Esophagus muscularis mucosa (tissue), 4 donors: ENCODE measurements around the gene CLEC18A. TPM values are rescaled to one million over a fixed set of nuclear protein-coding genes. Genes with fewer than 3 reads are reported as not detected.

Experiments
- DNase-seq: peaks from one replicate; pipeline ENCODE4 v3.0.0-alpha.2; 2017; ENCODE audit errors: extremely low spot score
- H3K27ac ChIP-seq, 4 donors: fragments of 200-600 bp; sonication (generic); replicated peaks in 1 of 4; 1 replicate in 3 of 4; 2 replicates in 1 of 4; pipeline ENCODE4 v1.5.1; 2016 to 2019; ENCODE audit warnings: mild to moderate bottlenecking in 1 of 4
- H3K27me3 ChIP-seq, 4 donors: fragments of 200-600 bp; sonication (generic); one replicate each; pipeline versions ENCODE4 v1.5.1 to v1.6.0; 2016 to 2019
- H3K36me3 ChIP-seq, 4 donors: fragments of 200-600 bp; sonication (generic); one replicate each; pipeline ENCODE4 v1.5.1; 2016 to 2019
- H3K4me1 ChIP-seq, 4 donors: fragments of 200-600 bp; sonication (generic); one replicate each; pipeline ENCODE4 v1.5.1; 2016 to 2019
- H3K4me3 ChIP-seq, 4 donors: fragments of 200-600 bp; sonication (generic); 1 replicate in 2 of 4; 2 replicates in 2 of 4; pipeline ENCODE4 v1.5.1; 2016 to 2019; ENCODE audit warnings: mild to moderate bottlenecking in 4 of 4, moderate library complexity in 1 of 4
- H3K9me3 ChIP-seq, 4 donors: fragments of 200-600 bp; sonication (generic); 1 replicate in 3 of 4; 2 replicates in 1 of 4; pipeline ENCODE4 v1.5.1; 2016 to 2019
- EP300 ChIP-seq: sonication (generic); formaldehyde crosslinking; IDR thresholded peaks from one replicate; pipeline ENCODE4 v1.6.1; 2017; ENCODE audit warnings: antibody characterized with exemption
- POLR2A ChIP-seq: fragments of 450-650 bp; IDR thresholded peaks from one replicate; pipeline ENCODE4 v1.6.1; 2017; ENCODE audit warnings: antibody characterized with exemption, moderate library complexity, mild to moderate bottlenecking, low read depth
- POLR2AphosphoS5 ChIP-seq, 2 donors: sonication (generic); formaldehyde crosslinking; IDR thresholded peaks; one replicate each; pipeline ENCODE4 v1.6.1; 2017; ENCODE audit warnings: antibody characterized with exemption in 2 of 2
- WGBS: methylation state at CpG from one replicate; pipeline ENCODE4 v1.1.5; 2018; 5-methylcytosine and 5-hydroxymethylcytosine counted together
- intact Hi-C: fragments of 100-400 bp; cut with DNase I; formaldehyde crosslinking; loops from one replicate; pipeline ENCODE4 v1.15.1; 2023
- total RNA-seq, 4 donors: library from RNA; depleted of rRNA; stranded (reverse); fragments of >200 nt; gene quantifications; one replicate each; pipeline versions ENCODE4 v1.1.0 to v1.2.1, GENCODE V29; 2016
- TF ChIP-seq, protein P1 (sequence below), 3 experiments: fragments of 200-600 bp in 2 of 3; fragments of 450-650 bp in 1 of 3; sonication (generic) in 2 of 3; IDR thresholded peaks; one replicate each; pipeline ENCODE4 v1.5.1; 2017 to 2019; ENCODE audit warnings: antibody characterized with exemption in 3 of 3, mild to moderate bottlenecking in 2 of 3, moderate library complexity in 1 of 3

CLEC18A gene
- total RNA-seq, 4 donors from 2014 or later: 0.19 to 0.50 (median 0.46) TPM; not detected in 1

DNA sequence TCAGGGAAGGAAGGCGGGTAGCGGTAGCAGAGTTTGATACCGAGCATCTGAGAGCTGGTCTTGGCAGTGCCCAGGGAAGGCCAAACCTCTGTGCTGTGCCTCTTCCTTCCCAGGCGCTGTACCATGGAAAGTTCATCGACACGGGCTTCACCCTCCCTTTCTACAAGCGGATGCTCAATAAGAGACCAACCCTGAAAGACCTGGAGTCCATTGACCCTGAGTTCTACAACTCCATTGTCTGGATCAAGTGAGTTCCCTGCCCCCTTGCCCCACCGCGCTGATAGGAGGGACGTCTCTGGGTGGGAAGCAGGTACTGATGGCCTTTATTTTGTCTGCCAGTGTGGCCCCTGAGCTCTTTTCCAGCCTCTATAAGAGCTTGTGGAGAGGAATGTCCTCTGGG, 15.4 kb upstream of the CLEC18A start:
- Histone ChIP-seq H3K4me3 (no peak overlapping the region), H3K9me3 (no peaks in the 10 kb centered on the region), H3K4me1 (no peaks in the 10 kb centered on the region), H3K27me3 (no peaks in the 10 kb centered on the region), H3K36me3 (peaks cover 79 to 100% (median 99%) of the 10 kb centered on the region in 4 donors), H3K27ac (no peak overlapping the region)
- 92% methylated on average over 10 of the region's 10 CpGs for WGBS
- no peak for DNase-seq
- TF ChIP-seq, protein P1, sequence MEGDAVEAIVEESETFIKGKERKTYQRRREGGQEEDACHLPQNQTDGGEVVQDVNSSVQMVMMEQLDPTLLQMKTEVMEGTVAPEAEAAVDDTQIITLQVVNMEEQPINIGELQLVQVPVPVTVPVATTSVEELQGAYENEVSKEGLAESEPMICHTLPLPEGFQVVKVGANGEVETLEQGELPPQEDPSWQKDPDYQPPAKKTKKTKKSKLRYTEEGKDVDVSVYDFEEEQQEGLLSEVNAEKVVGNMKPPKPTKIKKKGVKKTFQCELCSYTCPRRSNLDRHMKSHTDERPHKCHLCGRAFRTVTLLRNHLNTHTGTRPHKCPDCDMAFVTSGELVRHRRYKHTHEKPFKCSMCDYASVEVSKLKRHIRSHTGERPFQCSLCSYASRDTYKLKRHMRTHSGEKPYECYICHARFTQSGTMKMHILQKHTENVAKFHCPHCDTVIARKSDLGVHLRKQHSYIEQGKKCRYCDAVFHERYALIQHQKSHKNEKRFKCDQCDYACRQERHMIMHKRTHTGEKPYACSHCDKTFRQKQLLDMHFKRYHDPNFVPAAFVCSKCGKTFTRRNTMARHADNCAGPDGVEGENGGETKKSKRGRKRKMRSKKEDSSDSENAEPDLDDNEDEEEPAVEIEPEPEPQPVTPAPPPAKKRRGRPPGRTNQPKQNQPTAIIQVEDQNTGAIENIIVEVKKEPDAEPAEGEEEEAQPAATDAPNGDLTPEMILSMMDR (IDR thresholded peaks at IDR 0.05): no peak
- no peak for TF ChIP-seq POLR2A
- no peak for TF ChIP-seq POLR2AphosphoS5 (IDR thresholded peaks at IDR 0.05)
- TF ChIP-seq EP300: no peak
- intact Hi-C loops: no loop called here

DNA sequence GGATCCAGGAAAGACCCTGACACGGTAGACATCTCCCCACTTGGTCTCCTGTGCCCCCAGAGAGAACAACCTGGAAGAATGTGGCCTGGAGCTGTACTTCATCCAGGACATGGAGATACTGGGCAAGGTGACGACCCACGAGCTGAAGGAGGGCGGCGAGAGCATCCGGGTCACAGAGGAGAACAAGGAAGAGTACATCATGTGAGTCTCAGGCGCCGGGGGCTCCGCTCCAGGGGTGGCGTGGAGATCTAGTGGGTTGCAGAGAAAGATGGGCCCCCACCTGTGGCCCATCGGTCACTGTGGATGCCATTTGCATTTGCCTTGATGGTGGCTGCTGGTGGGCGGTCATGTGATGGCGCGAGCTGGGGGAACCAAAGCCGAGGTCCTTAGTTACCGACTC, 14.9 kb upstream of the CLEC18A start:
- no peak for DNase-seq
- Histone ChIP-seq H3K27me3 (no peaks in the 10 kb centered on the region), H3K4me3 (no peak overlapping the region), H3K9me3 (no peaks in the 10 kb centered on the region), H3K36me3 (peaks cover 76 to 100% (median 100%) of the 10 kb centered on the region in 4 donors), H3K4me1 (no peaks in the 10 kb centered on the region), H3K27ac (no peak overlapping the region)
- intact Hi-C loops: no loop called here
- TF ChIP-seq POLR2A (no peak), POLR2AphosphoS5 (IDR thresholded peaks at IDR 0.05) (no peak), EP300 (no peak)
- TF ChIP-seq, protein P1 (IDR thresholded peaks at IDR 0.05): no peak
- 85% methylated on average over 1 of the region's 16 CpGs for WGBS

DNA sequence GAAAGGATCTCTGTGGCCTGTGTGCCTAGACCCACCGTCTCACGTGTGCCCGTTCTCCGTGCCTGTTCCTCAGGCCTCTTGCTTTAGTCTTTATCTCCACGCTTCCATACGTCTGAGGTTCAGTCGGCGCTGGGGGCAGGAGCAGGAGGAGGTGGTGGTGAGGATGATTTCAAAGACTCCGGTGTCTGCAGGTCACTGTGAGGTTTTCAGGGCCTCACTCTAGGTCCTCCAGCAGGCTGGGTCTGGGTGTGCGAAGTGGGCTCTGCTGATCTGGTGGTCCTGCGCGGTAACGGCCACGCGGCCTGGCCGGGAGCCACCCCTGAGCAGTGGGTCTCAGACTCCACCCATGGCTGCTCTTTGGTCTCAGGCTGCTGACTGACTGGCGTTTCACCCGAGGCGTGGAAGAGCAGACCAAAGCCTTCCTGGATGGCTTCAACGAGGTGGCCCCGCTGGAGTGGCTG, 14.4 kb upstream of the CLEC18A start:
- TF ChIP-seq POLR2AphosphoS5 (IDR thresholded peaks at IDR 0.05) (no peak), EP300 (no peak), POLR2A (no peak)
- TF ChIP-seq, protein P1 (IDR thresholded peaks at IDR 0.05): no peak
- no peaks in the 10 kb centered on the region for H3K27me3 ChIP-seq
- intact Hi-C loops: no loop called here
- no peak overlapping the region for H3K4me3 ChIP-seq
- peaks cover 0 to 3% (median 0%) of the 10 kb centered on the region in 4 donors for H3K4me1 ChIP-seq
- DNase-seq: no peak
- peaks cover 71 to 100% (median 98%) of the 10 kb centered on the region in 4 donors for H3K36me3 ChIP-seq
- H3K9me3 ChIP-seq: no peaks in the 10 kb centered on the region
- no peak overlapping the region for H3K27ac ChIP-seq
- 91% methylated on average over 10 of the region's 21 CpGs for WGBS

DNA sequence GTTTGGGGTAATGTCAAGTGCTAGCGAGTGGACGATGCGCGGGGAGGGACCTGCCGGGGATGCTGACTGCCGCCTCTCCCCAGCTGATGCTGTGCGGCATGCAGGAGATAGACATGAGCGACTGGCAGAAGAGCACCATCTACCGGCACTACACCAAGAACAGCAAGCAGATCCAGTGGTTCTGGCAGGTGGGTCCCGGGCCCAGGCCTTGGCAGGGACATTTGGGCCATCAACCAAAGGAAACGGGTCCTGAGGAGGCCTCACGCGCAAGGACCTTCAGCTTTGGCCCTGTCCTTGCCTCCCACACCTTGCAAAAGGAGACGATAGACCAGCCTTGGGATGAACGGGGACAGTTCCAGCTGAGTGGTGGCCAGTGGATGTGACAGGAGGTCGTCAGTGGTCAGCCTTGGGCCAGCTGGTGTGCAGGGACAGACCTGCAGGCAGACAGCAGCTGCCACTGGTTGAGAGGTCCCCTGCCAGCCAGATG, 13.6 kb upstream of the CLEC18A start:
- Histone ChIP-seq H3K4me3 (no peak overlapping the region), H3K4me1 (peaks cover 0 to 7% (median 0%) of the 10 kb centered on the region in 4 donors), H3K36me3 (peaks cover 66 to 98% (median 91%) of the 10 kb centered on the region in 4 donors), H3K27me3 (no peaks in the 10 kb centered on the region), H3K27ac (no peak overlapping the region), H3K9me3 (no peaks in the 10 kb centered on the region)
- no peak for DNase-seq
- intact Hi-C loops: no loop called here
- no peak for TF ChIP-seq POLR2AphosphoS5 (IDR thresholded peaks at IDR 0.05)
- TF ChIP-seq, protein P1 (IDR thresholded peaks at IDR 0.05): peak in 1 of 3 experiments; percentile 12
- WGBS: 85% methylated on average over 16 of the region's 16 CpGs
